Right lobe of liver (tissue), 4 donors: ENCODE measurements around the gene PIGC.

Source experiments
- CTCF ChIP-seq, 4 donors: fragments of 200-600 bp in 3 of 4; fragments of 450-650 bp in 1 of 4; IDR thresholded peaks; one replicate each; pipeline versions ENCODE4 v1.5.1 to v1.8.0; 2016 to 2022; ENCODE audit warnings: antibody characterized with exemption in 4 of 4, mild to moderate bottlenecking in 2 of 4
- POLR2A ChIP-seq: fragments of 450-650 bp; IDR thresholded peaks from one replicate; pipeline ENCODE4 v1.6.1; 2017; ENCODE audit warnings: antibody characterized with exemption, mild to moderate bottlenecking
- donor health status: DM: no; HTN: no; CAD: no.
- donor health status: DM: no; HTN: no; CAD: no.
- donor health status: DM: no; HTN: yes; CAD: no.

- TF ChIP-seq CTCF (IDR thresholded peaks at IDR 0.05) (no peak), POLR2A (no peak)
Observed at GRCh38 chr1:172427191-172427590, 16.7 kb downstream of the PIGC start.
